ENCODE measurements around the gene CLDN18. TPM values are rescaled to one million over a fixed set of nuclear protein-coding genes. Genes with fewer than 3 reads are reported as not detected.

CLDN18 gene
- total RNA-seq, 1 experiment from 2014 or later: 0.13 TPM

- ChIA-PET CTCF (interaction anchor here (1.3 to 1.7 kb wide), 3 partner anchors 14 to 23 kb away, joined by 3 to 6 read pairs (median 4); partner anchors contain the start of gene CLDN18), POLR2A (no interaction called here)
- ATAC-seq: no peak
- TF ChIP-seq ARID4B (CRISPR knock-in tag; IDR thresholded peaks at IDR 0.05; ENCODE audit: borderline replicate concordance): no peak
- TF ChIP-seq ETV6 (CRISPR knock-in tag; IDR thresholded peaks at IDR 0.05): no peak
- TF ChIP-seq, protein P1, sequence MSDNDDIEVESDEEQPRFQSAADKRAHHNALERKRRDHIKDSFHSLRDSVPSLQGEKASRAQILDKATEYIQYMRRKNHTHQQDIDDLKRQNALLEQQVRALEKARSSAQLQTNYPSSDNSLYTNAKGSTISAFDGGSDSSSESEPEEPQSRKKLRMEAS (CRISPR knock-in tag; IDR thresholded peaks at IDR 0.05): no peak
- TF ChIP-seq MYBL2 (CRISPR knock-in tag; IDR thresholded peaks at IDR 0.05): no peak
- TF ChIP-seq, protein P2, sequence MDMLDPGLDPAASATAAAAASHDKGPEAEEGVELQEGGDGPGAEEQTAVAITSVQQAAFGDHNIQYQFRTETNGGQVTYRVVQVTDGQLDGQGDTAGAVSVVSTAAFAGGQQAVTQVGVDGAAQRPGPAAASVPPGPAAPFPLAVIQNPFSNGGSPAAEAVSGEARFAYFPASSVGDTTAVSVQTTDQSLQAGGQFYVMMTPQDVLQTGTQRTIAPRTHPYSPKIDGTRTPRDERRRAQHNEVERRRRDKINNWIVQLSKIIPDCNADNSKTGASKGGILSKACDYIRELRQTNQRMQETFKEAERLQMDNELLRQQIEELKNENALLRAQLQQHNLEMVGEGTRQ (CRISPR knock-in tag; IDR thresholded peaks at IDR 0.05): no peak
- no peak for TF ChIP-seq ZNF396 (CRISPR knock-in tag; IDR thresholded peaks at IDR 0.05; ENCODE audit: borderline replicate concordance)
- TF ChIP-seq ELF4 (CRISPR knock-in tag; IDR thresholded peaks at IDR 0.05; ENCODE audit: low read depth): no peak
- TF ChIP-seq ZNF232 (CRISPR knock-in tag; IDR thresholded peaks at IDR 0.05): no peak
- Mint-ChIP-seq H3K4me1 (0 out of 2 replicates have a peak, but pooled peaks cover 3% of the 10 kb centered on the region), H3K27ac (no peak overlapping the region), H3K27me3 (ENCODE audit: low read depth) (no peaks in the 10 kb centered on the region), H3K9me3 (no peaks in the 10 kb centered on the region), H3K36me3 (no peaks in the 10 kb centered on the region), H3K4me3 (no peak overlapping the region)
- no peak for DNase-seq (ENCODE audit: low spot score)
These were observed 23.3 kb downstream of the CLDN18 start for GRCh38 chr3:138033202-138033691.

DNA sequence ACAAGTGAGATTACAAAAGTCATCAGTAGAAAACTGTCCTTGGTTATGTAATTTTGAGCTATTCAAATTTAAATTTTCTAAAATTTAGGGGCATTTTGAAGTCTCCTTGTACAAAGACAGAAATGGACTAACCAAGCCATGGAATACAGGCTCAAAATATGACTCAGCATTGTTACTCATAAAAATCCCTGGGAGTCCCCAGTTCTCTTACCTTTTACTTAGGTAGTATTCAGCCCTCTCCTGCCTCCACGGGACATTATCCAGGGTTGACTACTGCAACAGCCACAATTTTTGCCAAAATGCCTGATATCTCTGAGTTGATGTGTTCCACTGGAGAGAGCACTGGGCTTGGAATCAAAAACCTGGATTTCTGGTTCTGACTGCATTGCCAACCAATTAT is 25.0 kb downstream of the CLDN18 start:
- Mint-ChIP-seq H3K9me3 (no peaks in the 10 kb centered on the region), H3K27ac (no peak overlapping the region), H3K4me1 (0 out of 2 replicates have a peak, but pooled peaks cover 3% of the 10 kb centered on the region), H3K4me3 (no peak overlapping the region), H3K36me3 (no peaks in the 10 kb centered on the region), H3K27me3 (ENCODE audit: low read depth) (no peaks in the 10 kb centered on the region)
- TF ChIP-seq AFF4 (CRISPR knock-in tag; IDR thresholded peaks at IDR 0.05; ENCODE audit: borderline replicate concordance): no peak
- no peak for TF ChIP-seq KAT7 (CRISPR knock-in tag; IDR thresholded peaks at IDR 0.05; ENCODE audit: borderline replicate concordance)
- no peak for TF ChIP-seq CBFB (CRISPR knock-in tag; IDR thresholded peaks at IDR 0.05; ENCODE audit: low read depth)
- TF ChIP-seq PRRX2 (CRISPR knock-in tag; IDR thresholded peaks at IDR 0.05): no peak
- ATAC-seq (no peak), DNase-seq (ENCODE audit: low spot score) (no peak)
- CTCF ChIA-PET: interaction anchor here (1.7 kb wide), 2 partner anchors 13 to 25 kb away, joined by 4 to 6 read pairs; partner anchors contain the start of gene CLDN18
- POLR2A ChIA-PET: no interaction called here

DNA sequence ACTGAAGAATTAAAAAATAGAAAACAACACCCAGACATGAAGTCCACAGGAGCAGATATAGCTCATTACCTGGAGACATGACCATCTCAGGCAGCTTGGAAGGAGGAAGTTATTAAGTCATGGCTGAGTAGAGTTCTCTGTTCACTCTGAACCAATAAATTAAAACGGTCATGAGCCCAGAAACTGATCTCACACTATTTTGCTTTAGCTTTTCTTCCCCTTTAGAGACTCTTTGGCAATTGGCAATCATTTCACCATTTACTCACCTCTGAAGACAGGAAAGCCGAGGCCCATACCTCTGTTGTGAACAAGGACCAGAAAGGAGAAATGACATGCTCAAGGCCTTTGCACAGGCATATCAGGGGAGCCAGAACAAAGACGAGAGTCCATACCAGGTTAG is 26.6 kb downstream of the CLDN18 start:
- Mint-ChIP-seq H3K4me3 (no peak overlapping the region), H3K27ac (no peak overlapping the region), H3K4me1 (0 out of 2 replicates have a peak, but pooled peaks cover 3% of the 10 kb centered on the region), H3K27me3 (ENCODE audit: low read depth) (no peaks in the 10 kb centered on the region), H3K9me3 (no peaks in the 10 kb centered on the region), H3K36me3 (no peaks in the 10 kb centered on the region)
- DNase-seq (ENCODE audit: low spot score): no peak
- ChIA-PET POLR2A (no interaction called here), CTCF (no interaction called here)
- no peak for ATAC-seq
- TF ChIP-seq ATF1 (CRISPR knock-in tag; IDR thresholded peaks at IDR 0.05) (no peak), ZNF416 (CRISPR knock-in tag; IDR thresholded peaks at IDR 0.05) (no peak), SOX15 (CRISPR knock-in tag; IDR thresholded peaks at IDR 0.05) (no peak), ARID4B (CRISPR knock-in tag; IDR thresholded peaks at IDR 0.05; ENCODE audit: borderline replicate concordance) (no peak)
